NT2/D1 (cell line): ENCODE measurements around the gene STAC.

Source experiments
- SUZ12 ChIP-seq: IDR thresholded peaks from 2 replicates; pipeline ENCODE4 v1.6.1; 2011; ENCODE audit not compliant: insufficient read length, insufficient read depth; ENCODE audit errors: extremely low read depth
- YY1 ChIP-seq: IDR thresholded peaks from 2 replicates; pipeline ENCODE4 v1.6.1; 2011; ENCODE audit not compliant: insufficient read length, insufficient read depth
- ZNF274 ChIP-seq: IDR thresholded peaks from 2 replicates; pipeline ENCODE4 v1.6.1; 2011; ENCODE audit warnings: mild to moderate bottlenecking, low read depth, low read length

- TF ChIP-seq ZNF274: no peak
- TF ChIP-seq SUZ12: no peak
- TF ChIP-seq YY1: no peak
Observed at GRCh38 chr3:36580716-36581115, 200.4 kb downstream of the STAC start.
